GM18508 (cell line): ENCODE measurements around the gene CCDC192.

ENCODE experiments used
- ATAC-seq: cut with Tn5 transposase; IDR thresholded peaks from one replicate; pipeline ENCODE4 v1.9.1; 2021; ENCODE audit warnings: moderate number of reproducible peaks; ENCODE audit not compliant: insufficient read depth, unreplicated experiment

CCDC192 gene

DNA sequence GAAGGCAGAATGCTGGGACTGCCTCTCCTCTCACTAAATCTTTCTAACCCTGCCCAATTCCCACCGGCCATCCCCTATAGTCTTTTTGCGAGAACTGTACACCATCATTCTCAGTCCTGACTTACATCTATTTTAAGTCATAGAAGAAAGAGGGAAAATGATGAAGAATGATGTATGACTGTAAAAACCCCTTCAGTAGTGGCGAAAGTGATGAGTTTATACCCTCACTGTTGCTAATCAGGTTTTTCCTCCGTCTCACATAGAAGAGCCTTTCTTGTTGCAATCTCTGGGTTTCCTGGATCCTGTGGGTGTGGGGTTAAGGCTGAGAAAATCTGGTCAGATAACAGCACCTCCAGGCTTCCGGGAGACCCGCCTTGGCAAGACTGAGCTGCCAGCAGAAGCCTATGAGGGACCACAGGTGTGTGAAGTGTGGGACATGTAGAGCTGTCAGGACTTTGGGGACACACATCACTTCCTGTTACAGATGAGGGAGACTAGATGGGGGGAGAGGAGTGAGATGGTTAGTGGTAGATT is 233.3 kb downstream of the CCDC192 start:
- ATAC-seq: no peak

DNA sequence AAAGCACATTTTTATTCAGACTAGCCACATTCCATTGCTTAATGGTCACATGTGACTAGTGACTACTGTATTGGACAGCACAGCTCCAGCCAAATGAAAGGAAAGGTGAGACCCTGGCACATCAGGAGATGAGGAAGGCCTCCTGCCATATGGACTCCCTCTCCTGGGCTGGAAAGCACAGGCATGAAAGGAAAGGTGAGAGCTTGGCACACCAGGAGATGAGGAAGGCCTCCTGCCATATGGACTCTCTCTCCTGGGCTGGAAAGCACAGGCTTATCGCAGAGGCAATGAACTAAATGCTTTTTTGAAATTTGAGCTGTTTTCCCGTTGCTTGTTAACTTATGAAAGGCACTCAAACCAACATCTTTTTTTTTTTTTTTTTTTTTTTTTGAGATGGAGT is 235.6 kb downstream of the CCDC192 start:
- no peak for ATAC-seq

DNA sequence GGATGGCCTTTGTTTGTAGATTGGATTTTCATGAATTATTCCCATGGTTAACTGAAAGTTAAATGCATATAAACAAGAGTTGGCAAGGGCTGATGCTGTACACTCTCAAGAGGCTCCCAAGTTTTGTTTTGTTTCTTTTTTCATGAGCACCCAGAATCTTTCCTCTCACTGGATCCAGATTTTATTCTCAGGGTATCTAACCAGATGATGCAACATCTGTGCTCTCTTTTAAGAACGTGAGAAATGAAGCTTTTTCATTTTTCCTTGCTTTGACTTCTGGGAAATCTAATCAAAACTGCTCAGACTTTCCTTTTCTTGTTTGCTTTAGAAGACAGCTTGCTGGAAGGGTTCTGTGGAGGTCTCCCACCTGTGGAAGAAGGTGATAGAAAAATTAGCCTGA is 237.7 kb downstream of the CCDC192 start:
- no peak for ATAC-seq

DNA sequence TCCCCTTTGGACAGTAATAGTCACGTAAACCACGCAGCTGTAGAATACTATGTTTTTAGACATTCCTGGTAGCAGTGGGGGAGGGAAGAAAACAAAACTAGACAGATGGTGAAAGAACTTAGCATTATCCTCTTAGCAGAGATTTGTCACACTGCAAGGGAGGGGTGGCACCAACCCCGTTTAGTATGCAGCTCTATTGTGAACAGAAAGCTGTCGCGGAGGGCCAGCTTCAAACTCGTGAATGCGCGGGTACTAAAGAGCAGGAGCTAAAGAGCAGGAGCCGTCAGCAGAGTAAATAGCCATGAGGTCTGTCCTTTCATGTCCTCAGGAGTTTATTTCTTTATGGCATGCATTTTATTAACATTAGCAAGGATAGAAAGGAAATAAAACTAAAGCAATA is 238.5 kb downstream of the CCDC192 start:
- no peak for ATAC-seq

DNA sequence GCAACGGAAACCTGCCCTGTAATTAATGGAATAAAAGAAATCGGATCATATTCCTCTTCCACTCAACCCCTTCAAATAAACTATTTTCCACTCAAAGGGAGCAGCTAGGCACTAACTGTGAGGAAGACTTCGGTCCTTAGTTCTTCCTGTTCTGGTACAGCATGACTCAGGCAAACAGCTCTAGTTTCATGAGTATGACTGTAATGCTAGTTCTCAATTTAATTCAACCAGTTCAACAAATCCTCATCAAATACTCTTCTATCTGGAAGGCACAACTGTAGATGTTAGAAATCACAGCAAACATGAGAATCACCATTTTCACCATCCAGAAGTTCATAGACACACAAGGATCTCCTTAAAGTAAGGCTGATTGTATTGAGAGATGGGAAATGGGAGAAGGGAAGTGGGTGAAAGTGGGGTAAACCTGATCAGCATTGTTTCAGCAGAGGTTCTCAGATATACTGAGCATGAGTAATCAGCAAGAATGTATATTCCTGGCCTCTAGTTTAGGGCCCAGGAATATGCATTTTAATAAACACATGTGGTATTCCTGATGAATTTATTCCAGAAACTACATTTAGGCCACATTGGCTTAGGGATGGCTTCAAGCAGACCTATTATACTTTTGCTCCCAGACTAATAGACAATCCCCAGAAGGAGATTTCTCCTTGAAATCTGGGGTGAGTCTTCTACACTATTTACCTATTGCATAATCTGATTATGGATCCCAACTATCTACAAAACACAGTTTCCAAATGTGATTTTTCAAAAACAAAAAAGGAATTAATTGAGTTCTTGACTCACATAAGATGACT is 239.3 kb downstream of the CCDC192 start:
- ATAC-seq: no peak

DNA sequence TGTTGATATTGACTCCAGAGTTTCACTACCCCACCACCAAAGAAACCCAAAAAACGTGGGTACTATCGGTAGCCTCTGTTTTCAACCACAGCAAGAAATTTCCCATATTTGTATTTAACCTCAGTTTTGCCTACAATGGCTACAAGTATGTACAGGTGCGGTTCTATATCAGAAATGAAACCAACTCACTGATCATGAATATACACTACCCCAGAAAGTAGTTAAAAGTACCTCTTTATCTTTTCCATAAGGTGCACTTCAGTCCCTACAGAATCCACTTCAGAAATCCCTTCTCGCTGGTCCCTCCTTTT is 239.8 kb downstream of the CCDC192 start:
- ATAC-seq: no peak

DNA sequence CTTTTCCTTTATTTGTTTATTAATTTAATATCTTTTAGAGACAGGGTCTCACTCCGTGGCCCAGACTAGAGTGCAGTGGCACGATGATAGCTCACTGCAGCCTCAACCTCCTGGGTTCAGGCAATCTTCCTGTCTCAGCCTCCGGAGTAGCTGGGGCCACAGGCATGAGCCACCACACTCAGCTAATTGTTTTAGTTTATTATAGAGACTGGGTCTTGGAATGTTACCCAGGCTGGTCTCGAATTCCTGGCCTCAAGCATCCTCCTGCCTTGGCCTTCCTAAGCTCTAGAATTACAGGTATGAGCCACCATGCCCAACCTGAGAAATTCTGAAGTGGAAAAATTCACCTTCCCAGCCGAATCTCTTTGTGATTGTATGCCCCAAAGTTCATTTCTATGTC is 240.9 kb downstream of the CCDC192 start:
- ATAC-seq: no peak

DNA sequence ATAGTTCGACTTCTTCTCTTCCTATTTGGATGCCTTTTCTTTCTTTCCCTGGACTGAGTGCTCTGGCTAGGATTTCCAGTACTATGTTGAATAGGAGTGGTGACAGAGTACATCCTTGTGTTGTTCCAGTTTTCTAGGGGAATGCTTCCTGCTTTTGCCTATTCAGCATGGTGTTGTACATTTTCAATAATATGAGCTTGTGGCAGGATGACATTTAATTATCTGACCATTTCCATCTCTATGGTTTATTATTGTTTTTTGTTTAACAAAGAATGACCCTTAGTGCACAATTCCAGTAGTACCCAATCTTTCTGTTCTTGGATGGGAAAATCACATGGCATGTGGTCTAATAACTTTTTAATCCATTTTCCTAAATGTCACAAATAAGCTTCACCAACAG is 244.8 kb downstream of the CCDC192 start:
- no peak for ATAC-seq

DNA sequence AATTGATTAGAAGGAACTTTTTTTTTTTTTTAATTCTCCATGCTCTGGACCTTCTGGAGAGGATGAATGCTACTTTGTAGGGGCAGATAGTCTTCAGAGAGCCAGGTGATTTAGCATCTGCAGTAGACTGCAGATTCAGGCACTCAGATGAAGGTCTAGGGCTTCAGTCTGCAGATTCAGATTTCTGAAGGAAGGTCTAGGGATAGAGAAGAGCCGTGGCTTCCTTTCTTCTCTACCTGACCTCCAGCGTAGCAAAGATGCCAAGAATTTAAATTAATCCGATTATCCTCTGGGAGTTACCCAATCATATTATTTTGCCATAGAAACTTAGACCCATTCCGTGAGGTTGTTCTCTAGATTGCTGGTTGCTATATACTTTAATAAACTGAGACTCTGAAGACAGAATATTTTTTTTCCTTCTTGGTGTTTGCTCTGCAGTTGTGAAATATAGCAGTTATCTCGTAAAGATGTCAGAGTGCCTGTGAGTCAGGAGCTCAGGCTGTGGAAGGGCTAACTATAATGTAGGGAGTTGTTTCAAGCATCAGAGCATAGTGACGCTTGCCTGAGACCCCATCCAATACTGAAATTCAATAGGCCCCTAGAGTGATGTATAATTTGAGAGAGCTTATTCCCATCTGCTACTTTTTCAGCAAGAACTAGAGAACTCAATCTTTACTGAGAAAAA is 247.7 kb downstream of the CCDC192 start:
- ATAC-seq: no peak

DNA sequence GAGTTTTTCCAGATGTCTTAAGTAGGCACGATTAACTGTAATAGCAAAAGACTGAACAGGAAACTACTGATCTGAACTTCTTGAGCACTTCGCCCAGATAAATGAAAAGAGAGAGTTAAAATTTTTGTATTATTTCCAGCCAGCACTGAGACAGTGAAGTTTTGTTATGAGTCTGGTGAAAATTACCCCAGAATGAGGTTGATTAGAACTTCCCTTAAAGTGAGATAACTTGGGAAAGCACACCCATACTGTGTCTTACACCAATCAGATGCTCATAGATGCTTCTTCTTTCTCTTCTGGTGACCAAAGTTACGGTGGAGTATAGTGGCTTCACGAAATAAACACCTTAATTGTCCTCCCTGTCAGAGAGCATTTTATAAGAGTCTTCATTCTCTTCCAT is 248.6 kb downstream of the CCDC192 start:
- no peak for ATAC-seq

DNA sequence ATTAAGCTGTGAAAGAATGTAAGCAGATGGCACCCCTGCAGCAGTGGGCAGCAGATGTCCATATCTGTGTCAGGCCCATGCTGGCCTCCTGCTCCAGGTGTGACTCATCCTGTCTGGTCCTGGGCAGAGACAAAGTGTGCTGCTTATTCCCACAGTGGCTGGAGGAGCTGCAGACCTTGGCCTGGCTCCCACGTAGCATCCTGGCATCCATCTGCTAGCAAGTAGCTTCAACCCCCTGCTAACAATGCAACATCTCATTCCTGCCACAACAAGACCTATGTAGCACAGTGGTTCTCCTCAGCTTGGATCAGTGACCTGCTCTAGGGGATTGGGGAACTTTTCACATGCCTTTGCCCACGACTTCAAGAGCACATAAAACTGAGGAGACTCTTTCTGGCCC is 254.0 kb downstream of the CCDC192 start:
- ATAC-seq: no peak

DNA sequence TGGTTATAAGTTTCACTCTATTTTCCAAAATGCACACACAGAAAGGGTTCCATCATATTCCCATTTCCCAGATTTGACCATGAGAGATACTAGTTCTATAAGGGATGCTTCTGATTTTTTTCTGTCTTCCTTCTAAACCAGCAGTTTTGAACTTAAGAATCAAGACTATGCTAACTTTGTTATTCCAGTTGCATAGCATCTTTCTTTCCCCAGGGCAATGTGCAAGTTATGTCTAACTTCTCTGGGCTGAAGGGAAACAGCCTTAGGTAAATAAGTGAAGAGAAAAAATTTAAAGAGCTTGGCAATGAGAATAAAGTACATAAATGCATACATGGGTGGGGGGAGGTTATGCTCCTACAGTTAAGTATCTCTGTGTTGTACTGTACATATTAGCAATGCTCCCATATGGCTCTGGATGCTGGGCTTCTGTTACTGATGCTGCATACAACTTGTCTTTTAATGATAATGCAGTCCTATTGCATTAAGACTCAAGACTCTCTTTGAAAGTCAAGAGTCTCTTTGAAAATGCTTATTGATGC is 254.6 kb downstream of the CCDC192 start:
- ATAC-seq: no peak

DNA sequence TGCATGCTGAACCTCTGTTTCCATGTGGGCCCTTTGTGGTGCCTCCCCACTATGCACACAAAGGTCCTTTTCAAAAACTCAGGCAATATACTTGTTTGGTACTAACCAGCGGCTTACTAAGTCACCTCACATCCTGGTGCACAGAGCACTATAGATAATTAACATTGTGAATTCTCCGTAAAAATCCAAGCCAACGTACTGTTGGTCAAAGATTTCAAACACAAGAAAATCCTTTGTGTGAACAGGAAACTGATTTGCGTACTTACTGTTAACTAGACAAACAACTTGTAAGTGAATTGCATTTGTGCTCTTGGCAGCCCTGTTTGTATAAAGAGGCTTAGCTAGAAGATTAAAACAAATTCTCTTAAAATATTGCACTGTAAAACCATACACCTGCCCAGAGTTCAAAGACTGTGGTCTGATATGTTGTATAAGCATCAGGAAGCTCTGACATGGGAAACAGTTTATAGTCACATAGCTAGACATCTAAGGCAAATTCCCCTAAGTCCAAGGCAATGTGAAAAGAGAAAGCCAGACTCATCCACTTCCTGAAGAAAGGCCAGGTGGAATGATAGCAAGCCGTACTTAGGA is 255.3 kb downstream of the CCDC192 start:
- no peak for ATAC-seq

DNA sequence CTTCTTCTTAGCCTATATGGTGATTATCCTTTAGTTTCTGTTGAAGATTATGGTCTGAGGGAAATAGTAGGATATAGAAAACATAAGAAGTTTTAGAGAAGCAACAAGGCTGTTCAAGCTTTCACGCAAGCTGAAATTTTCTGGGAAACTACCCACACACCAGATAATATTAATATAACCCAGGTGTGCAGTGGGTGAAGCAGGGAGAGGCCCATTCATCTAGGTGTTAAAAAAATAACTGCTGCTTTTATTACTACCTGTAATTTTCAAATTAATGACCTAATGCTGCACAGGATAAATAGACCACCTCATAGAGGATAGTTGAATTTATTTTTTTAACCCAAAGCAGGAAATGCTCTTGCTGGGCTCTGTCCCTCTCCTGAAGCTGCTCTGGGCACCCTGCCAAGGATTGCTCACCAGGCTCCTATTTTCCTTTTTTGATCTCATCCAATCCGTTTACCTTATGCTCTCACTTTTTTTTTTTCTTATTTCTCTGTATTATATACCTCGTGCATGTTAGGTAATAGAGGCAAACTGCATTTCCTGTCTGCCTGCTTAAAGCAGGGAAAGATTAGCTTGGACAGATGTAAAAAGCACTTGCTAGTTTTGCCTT is 256.1 kb downstream of the CCDC192 start:
- no peak for ATAC-seq

DNA sequence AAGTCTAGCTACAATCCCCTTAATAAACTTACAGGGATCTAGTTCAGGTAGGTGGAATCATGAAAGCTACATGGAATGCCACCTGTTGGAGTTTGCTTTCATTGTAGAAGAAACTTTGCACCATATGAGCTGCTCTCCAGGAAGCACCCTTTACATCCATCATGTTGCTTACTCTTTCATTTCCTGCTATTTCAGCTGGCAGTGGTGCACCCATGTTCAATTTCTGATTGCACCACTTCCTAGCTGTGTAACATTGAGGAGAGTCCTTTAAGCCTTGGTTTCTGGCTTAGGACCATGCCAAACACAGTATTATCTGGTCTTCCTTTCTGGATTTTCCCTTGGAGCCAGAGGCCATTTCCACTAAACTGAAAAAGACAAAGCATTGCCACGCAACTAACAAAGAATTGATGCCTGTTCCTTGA is 257.1 kb downstream of the CCDC192 start:
- no peak for ATAC-seq

DNA sequence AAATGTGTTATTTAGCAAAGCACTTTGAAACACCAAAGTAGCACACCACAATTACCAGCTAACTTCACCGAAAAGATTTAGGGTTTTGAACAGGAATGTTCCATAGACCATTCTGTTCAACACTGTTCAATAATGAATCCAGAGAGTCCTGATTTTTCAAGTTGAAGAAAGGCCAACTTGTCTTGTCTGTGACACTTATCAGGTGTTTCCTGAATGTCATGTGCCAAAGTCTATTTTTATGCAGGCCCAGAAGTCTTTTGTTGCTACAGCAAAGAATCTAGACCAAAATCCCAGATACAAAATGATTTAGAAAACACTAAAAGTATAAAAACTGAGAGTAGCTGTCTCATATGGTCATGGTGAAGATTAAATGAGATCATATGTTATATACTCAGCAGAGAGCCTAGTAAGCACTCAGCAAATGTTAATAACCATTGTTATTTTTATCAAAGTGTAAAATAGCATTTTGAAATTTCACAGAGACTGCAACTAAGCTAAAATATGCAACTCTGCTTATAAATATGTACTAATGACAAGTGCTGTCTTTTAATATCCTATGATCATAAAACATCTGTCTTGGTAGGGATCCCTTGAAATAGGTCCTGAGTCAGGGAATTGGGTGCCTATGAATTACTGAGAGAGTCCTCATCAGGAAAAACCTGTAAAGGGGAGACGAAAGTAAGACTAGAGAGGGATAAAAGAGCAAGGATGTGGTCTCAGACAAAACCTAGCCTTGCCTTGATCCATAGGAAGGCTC is 258.0 kb downstream of the CCDC192 start:
- ATAC-seq: no peak

DNA sequence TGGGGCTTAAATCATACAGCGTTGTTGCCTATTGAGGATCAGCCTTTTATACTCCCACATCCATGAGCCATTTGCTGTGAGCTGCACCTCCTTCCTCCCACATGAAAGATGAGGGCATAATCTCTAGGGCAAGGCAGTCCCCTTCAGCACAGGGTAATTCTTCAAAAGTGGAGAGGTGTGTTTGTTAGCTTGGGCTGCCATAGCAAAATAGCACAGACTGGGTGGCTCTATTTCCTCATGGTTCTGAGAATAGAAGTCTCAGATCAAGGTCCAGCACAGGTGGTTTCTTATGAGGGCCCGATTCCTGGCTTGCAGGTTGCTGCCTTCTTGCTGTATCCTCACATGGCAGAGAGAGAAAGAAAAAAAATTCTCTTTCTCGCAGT is 258.6 kb downstream of the CCDC192 start:
- ATAC-seq: no peak

DNA sequence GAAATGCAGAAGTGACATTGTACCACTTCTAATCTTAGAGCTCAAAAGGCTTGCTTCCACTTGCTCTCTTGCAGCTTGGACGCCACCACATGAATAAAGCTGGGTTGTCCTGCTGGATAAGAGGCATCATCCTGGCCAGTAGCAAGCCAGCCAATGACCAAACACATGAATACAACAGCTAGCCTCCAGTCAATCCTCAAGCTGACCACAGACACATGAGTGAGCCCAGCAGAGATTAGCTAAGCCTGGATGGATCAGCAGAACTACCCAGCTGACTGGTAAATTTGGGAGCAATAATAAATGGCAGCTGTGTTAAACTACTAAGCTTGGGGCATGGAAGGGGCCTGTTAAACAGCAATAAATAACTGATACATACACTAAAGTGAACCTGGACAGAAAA is 259.3 kb downstream of the CCDC192 start:
- no peak for ATAC-seq

DNA sequence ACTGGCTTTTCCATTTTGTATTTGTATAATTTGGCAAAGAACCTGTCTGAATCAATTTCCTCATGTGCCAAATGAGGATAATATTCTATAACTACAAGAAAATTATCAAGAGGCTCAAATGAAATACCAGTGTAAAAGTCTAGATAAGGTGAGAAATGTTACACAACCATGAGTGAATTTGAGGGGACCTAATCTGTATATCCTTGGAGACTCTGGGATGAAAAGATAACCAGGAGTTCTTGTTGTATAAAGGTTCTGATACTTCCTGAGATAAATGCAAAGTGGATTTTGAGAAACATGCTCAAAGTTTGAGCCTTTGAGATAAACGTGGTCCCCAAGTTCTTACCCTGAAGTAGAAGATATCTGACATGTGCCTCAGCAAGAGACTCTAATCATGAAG is 260.0 kb downstream of the CCDC192 start:
- ATAC-seq: no peak

DNA sequence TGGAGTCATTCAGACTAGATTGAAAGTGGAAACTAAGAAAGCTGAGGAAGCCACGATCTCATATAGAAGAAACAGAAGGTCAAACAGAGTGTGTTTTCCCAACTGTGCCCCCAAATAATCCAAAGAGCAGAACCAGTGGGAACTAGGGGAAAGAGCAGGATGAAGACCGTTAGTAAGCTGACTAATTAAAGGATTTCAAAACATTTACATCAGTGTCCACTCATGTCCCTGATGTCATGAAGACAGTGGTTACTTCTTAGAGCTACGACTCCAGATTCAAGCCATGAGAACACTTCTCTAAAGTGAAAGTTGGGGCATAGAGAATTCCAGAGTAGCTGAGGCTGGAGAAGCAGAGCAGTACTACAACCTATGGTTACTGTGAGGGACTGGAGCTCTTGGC is 260.7 kb downstream of the CCDC192 start:
- no peak for ATAC-seq
